ENCODE results near the gene STX1B. TPM values are rescaled to one million over a fixed set of nuclear protein-coding genes. Genes with fewer than 3 reads are reported as not detected.

Gene STX1B
- polyA plus RNA-seq, 5 donors = 0.37 to 0.70 (median 0.43) TPM

DNA sequence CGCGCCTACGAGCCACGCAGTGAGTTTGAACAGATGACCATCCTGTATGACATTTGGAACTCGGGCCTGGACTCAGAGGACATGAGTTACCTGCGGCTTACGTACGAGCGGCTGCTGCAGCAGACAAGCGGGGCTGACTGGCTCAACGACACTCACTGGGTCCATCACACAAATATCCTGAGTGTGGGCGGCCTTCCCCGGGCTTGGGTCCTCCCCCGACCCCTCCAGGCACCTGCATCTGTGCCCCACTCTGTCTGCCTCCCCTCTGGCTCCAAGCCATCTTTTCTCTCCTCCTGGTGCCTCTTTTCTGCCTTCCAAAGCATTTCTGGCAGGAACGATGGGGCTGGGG is 30.4 kb downstream of the STX1B start:
- no peak for DNase-seq

DNA sequence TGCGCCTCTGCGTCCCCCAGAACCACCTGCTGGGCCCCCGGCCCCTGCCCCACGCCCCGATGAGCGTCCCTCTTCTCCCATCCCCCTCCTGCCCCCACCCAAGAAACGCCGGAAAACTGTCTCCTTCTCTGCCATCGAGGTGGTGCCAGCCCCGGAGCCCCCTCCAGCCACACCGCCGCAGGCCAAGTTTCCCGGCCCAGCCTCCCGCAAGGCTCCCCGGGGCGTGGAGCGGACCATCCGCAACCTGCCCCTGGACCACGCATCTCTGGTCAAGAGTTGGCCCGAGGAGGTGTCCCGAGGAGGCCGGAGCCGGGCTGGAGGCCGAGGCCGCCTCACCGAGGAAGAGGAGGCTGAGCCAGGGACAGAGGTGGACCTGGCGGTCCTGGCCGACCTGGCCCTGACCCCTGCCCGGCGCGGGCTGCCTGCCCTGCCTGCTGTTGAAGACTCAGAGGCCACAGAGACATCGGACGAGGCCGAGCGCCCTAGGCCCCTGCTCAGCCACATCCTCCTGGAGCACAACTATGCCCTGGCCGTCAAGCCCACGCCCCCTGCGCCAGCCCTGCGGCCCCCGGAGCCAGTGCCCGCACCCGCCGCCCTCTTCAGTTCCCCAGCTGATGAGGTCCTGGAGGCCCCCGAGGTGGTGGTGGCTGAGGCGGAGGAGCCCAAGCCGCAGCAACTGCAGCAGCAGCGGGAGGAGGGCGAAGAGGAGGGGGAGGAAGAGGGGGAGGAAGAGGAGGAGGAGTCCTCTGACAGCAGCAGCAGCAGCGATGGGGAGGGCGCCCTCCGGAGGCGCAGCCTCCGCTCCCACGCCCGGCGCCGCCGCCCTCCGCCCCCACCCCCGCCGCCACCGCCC is 31.0 kb downstream of the STX1B start:
- DNase-seq = no peak

DNA sequence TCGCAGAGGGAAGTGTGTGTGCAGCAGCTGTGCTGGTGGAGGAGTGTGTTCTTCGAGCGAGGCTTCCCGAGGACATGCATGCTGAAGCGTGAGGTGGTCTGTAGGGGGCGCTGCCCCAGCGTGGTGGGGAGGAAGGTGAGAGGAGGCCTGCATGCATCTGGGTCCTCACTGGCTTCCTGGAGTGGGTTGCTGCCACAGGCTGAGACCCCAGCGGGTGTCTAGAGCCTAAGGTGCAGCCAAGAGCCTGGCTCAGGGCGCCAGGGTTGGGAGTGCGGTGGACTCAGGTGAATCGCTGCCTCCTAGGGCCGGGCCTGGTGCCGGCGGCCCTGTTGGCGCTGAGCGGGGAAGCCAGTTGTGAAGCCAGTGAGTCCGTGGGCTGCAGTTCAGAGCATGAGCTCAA is 32.9 kb downstream of the STX1B start:
- DNase-seq = no peak

DNA sequence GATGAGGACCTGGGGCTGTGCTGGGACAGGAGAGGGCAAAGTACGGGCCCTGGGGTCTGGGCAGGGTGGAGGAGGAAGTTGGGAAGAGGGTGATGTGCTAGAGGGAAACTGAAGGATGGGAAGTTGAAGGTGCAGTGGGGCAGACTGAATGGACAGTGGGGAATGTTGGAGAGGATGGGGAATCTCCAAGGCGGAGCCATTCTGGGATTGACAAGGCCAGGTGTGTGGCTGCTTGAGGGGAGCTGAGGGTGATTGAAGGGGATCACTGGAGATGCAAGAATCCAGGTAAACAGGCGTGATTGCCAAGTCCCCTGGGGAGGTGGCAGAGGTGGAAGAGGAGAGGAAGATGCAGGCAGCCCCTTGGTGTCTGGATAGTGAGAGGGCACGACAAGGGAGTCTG is 34.0 kb downstream of the STX1B start:
- no peak for DNase-seq

DNA sequence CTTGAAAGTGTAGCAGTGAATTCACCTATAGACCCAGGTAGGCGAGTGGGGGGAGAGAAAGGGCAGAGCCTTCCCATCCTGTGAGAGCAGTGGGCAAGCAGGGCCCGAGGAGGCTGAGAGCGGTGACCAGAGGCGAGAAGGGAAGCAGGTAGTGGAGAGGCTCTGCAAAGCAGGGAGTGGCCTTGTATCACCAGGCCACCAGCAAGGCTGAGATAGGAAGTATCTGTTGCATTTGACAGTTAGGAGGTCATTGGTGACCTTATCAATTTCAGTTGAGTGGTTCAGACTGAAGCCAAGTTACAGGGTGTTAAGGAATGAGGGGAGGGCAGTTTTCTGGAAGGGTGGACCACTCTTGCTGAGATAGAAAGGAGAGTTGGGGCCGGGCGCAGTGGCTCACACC is 36.1 kb downstream of the STX1B start:
- DNase-seq = no peak

DNA sequence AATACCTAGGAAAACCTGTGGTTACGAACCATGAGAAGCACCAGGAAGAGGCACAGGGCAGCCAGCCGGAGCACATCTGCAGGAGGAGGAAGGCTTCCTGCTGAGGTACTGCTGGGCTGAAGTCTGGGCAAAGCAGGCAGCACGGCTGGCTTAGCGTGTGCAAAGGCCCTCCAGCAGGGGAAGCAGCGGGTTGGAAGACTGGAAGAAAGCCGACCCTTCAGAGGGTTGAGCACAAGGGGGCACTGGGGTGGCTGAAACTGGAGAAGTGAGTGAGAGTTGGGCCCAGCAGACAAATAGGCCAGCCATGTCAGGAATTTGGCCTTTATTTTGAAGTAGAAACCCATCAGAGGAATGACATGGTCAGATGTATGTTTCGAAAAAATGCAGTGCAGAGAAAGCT is 37.6 kb downstream of the STX1B start:
- DNase-seq = no peak

DNA sequence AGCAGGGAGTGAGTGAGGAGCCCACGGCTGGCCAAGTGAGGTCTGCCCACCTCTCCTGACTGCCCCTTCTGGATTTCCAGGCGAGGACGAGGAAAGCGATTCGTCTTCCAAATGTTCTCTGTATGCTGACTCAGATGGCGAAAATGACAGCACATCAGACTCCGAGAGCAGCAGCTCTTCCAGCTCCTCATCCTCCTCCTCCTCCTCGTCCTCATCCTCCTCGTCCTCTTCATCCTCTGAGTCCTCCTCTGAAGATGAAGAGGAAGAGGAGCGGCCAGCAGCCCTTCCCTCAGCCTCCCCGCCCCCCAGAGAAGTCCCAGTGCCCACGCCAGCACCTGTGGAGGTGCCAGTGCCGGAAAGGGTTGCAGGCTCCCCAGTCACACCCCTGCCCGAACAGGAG is 39.1 kb downstream of the STX1B start:
- DNase-seq = no peak

DNA sequence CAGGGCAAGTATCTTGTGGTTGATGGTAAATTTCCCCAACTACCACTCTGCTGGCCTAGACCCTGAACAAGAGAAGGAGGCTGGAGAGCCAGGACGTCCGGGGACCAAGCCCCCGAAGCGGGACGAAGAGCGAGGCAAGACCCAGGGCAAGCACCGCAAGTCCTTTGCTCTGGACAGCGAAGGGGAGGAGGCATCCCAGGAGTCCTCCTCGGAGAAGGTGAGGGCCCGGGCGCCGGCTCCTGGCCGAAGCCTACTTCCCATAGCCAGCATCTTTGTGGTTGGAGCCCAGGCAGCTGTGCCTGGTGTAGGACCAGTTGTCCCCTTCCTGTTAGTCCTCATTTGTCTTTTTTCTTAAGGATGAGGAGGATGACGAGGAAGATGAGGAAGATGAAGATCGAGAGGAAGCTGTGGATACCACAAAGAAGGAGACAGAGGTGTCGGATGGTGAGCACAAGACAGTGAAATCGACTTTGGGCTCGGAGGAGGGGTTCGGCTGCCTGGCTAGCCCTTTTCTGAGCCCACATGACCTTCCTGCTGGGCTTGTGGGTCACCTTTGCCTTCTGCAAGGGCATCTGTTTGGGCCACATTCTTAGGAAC is 41.1 kb downstream of the STX1B start:
- no peak for DNase-seq

DNA sequence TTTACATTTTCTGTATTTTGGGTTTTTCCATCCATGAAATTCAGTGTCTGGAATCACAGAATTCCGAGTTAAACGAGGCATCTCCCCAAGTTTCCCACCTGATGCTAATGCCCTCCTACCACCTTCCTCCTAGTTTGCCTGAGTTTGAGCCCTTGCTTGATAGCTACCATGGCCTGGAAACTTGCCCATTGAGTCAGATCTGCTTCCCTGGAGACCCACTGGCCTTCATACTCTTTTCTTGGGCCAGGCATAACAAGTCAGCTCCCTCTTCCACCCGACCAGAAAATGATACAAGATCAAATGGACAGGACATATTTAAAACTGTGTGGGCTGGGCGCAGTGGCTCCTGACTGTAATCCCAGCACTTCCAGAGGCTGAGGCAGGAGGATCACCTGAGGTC is 42.6 kb downstream of the STX1B start:
- no peak for DNase-seq

DNA sequence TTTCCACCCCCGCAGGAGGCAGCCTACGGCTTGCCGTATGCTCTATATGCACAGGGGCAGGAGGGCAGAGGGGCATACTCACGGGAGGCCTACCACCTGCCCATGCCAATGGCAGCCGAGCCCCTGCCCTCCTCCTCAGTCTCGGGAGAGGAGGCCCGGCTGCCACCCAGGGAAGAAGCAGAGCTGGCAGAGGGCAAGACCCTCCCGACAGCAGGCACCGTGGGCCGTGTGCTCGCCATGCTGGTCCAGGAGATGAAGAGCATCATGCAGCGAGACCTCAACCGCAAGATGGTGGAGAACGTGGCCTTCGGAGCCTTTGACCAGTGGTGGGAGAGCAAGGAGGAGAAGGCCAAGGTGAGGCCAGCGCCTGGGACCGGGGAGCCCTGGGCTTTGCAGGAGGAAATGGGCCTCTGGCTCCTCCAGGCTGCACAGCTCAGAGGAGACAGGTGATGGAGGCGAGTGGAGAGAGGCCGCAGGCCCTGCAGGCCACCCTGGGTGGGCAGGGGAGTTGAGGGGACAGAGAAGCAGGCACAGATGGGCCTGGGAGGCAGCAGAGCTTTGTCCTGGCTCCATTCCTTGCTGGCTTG is 44.3 kb downstream of the STX1B start:
- DNase-seq = no peak

DNA sequence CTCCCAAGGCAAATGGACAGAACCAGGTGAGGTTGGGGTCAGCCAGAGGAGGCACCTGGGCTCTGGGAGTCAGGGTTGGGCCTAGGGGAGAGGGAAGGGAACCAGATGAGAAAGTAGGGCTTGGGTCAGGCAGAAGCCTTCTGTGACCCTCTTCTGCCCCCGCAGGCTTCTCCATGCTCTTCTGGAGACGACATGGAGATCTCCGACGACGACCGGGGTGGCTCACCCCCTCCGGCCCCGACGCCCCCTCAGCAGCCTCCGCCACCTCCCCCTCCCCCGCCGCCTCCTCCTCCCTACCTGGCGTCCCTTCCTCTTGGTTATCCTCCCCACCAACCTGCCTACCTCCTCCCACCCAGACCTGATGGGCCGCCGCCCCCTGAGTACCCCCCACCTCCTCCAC is 45.0 kb downstream of the STX1B start:
- DNase-seq = no peak

DNA sequence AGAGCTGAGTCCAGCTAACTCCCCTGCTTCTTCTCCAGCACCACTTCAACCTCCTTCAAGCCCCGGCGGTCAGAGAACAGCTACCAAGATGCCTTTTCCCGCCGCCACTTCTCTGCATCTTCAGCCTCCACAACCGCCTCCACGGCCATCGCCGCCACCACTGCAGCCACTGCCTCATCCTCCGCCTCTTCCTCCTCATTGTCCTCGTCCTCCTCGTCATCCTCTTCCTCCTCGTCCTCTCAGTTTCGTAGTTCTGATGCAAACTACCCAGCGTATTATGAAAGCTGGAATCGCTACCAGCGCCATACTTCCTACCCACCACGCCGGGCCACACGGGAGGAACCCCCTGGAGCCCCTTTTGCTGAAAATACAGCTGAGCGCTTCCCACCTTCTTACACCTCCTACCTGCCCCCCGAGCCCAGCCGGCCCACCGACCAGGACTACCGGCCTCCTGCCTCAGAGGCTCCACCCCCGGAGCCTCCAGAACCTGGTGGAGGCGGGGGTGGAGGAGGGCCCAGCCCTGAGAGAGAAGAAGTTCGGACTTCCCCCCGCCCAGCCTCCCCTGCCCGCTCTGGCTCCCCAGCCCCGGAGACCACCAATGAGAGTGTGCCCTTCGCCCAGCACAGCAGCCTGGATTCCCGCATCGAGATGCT is 45.7 kb downstream of the STX1B start:
- DNase-seq = no peak

DNA sequence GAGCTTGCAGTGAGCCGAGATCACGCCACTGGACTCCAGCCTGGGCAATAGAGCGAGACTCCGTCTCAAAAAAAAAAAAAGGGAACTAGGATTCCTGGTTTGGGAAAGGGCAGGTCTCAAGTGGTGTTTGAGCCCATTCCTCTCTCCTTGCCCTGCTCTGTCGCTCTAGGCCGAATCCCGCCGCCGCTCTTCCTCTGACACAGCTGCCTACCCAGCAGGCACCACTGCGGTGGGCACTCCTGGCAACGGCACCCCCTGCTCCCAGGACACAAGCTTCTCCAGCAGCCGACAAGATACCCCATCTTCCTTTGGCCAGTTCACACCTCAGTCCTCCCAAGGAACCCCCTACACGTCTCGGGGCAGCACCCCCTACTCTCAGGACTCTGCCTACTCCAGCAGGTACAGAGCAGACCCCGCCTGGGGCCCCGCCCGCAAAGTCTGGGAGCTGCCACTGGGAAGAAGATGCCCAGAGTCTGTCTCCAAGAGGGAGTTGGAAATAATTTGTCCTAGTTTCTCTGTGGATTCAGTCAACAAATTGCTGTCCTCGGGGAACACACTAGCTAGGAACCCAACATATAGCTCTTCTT is 46.4 kb downstream of the STX1B start:
- DNase-seq = no peak

DNA sequence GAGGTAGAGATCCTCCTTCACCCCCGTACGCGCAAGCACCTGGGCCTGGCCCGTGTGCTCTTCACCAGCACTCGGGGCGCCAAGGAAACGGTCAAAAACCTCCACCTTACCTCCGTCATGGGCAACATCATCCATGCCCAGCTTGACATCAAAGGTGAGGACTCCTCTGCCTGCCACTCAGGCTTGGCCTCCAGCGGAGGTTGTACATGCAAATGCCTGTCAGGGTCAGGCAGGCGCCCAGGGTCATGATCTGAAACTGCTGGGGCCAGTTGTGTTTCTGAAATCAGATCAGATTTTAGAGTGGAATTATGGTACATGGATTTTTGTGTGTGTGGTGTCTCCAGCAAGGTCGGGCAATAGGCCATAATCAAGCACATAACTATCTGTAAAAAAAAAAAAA is 49.1 kb downstream of the STX1B start:
- no peak for DNase-seq

DNA sequence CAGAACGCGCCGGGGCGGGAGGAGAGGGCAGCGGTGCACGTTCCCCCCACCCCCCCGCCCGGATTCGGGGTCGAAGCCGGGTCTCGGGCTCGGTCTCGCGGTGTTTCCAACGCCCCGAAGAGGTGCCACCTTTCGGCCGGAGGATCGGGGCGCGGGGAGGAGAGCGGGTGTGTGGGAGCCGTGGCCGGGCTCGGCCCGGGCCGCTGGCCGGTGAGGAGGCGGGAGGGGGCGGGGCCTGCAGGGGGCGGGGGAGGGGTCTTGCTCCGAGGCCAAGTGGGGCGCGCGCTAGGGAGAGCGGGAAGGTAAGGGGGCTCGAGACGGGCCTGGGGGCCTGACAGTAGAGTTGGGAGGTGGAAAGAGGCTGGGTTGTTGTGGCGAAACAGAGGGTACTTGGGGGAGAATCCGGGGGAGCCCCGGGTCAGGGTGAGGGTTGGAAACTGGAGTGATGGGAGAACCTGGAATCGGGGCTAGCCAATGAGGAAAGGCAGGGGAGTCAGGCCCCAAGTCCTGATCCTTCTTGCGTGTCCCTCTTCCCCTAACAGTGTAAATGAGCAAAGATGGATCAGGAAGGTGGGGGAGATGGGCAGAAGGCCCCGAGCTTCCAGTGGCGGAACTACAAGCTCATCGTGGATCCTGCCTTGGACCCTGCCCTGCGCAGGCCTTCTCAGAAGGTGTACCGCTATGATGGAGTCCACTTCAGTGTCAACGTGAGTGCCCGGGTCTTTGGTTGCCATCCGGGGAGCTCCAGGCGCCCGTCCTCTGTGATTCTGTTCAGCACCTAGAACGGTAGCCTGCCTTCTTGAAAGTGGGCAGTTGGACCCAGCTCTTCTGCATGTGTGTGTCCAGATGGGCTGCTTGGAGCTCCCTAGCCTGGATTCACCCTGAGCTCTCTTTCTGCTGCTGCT is 52.0 kb downstream of the STX1B start:
- DNase-seq = peak in 1 of 2 donors; percentile 38

DNA sequence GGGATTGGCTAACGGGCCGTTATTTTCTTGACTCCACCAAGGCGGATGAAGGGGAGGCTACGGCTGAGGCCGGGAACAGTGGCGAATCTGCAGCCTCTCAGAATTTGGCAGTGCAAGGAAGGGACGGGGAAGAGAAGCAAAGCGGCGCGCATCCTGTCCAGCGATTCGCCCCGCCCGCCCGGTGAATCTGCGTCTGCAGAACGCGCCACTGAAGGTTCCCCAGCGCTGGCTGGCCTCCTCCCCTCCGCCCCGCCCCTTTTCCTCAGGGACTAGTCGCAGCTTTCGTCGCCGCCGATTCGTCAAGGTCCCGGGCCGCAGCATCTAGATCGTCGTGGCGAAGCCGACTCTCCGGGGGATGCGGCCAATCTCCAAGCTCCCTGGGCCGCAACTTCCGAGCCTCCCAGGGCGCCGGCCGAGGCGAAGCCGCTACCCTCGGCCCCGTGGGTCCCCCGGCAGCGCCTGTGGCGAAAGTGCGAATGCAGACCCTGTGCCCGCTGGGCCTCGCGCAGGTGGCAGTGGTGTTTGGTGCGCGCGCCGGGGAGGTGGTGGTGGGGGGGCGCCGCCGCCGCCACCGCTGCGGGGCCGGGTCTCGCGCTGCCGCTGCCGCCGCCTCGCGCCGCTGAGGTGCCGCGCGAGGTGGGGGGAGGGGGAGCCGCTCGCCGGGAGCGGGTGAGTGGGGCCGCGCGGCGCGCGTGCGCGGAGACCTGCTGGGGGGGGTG is 52.8 kb downstream of the STX1B start, which contains the start of gene SETD1A:
TSS of gene SETD1A (plus strand) at position 299 of the 719 bp plus-strand sequence. CDS start 978 bp downstream, outside the sequence.
- DNase-seq = peak; percentile 95 to 96

DNA sequence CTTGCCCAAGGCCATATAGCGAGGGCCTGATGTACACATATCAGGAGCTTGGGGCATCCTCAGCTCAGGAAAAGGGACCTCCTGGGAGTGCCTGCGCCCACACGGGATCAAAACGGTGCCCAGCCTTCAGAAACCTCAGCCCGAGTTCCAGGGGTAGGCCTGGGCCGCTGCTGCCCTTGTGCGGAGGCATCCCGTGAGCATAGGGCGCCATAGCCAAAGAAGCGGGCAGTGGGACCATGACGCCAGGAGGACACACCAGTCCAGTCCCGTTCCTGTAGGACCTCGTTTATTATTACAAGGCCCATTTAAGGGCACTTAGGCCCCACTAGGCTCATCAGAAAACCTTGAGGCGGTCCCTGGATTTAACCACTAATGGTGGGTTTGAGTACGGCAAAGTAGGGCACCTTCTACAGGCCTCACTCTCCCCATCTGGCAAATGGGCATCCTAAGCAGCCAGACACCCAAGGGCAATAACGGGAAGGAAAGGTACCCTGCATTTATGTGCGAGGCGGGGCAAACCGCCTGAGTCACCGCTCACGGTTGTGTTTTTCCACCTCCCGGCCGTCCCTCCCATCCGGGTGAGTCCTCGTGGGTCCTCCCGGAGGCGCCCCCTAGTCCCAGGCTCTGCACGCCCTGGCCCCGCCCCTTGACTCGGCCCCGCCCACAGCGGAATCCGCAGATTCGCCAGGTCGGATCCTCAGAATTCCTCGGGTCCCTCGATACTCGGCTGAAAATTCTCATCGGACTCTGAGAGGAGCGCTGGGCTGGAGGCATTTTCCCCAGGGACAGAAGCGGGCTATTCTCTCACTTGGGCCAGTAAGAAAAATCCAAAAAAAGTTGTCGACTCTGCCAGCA is 53.6 kb downstream of the STX1B start:
- DNase-seq = peak in 1 of 2 donors; percentile 72

DNA sequence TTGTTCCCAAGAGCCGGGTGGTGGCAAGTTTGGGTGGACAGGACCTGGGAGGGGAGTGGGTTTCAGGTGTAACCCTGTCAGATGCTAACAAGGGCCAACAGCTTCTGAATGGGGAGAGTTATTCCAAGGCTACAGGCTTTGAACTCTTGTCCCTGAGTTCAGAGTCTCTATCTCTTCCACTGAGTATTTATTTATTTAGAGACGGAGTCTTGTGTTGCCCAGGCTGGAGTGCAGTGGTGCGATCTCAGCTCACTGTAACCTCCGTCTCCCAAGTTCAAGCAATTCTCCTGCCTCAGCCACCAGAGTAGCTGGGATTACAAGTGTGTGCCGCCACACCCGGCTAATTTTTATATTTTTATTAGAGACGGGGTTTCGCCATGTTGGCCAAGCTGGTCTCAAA is 55.4 kb downstream of the STX1B start:
- DNase-seq = no peak

DNA sequence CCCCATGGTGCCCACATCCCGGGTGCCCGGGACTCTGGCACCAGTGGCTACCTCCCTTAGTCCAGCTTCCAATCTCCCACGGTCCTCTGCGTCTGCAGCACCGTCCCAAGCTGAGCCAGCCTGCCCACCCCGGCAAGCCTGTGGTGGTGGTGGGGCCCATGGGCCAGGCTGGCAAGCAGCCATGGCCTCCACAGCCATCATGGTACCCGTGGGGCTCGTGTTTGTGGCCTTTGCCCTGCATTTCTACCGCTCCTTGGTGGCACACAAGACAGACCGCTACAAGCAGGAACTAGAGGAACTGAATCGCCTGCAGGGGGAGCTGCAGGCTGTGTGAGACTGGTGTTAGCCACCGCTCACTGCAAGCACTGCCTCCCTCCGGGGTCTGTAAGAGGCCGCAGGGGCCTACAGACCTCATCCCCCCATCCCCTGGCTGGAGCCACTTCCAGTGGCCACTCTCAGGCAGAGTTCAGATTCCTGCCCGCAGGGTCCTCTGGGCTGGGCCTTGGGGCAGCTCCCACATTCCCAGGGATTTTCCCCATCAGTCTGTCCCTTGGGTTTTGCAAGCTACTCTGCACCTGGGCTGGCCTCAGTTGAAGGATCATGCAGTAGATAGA is 56.8 kb downstream of the STX1B start:
- peak; percentile 53 to 66 for DNase-seq

Data from right lung (tissue), 5 donors.